Stimulated activated CD4-positive, alpha-beta T cell treated with anti-CD3 and anti-CD28 coated beads, Interleukin-4, amount 100 ng/mL, for 48 hours (primary cell): Measurements from ENCODE around the gene CELSR1.
"Not testable (repeated sequence)": the region's sequence is repeated elsewhere in the genome, so short reads cannot be mapped to it uniquely, and the experiment has no call there.

Source experiments
- DNase-seq, 2 donors: peaks; one replicate each; pipeline ENCODE4 v3.0.0-alpha.2; 2020; ENCODE audit warnings: low read depth in 2 of 2

The CELSR1 gene

DNA sequence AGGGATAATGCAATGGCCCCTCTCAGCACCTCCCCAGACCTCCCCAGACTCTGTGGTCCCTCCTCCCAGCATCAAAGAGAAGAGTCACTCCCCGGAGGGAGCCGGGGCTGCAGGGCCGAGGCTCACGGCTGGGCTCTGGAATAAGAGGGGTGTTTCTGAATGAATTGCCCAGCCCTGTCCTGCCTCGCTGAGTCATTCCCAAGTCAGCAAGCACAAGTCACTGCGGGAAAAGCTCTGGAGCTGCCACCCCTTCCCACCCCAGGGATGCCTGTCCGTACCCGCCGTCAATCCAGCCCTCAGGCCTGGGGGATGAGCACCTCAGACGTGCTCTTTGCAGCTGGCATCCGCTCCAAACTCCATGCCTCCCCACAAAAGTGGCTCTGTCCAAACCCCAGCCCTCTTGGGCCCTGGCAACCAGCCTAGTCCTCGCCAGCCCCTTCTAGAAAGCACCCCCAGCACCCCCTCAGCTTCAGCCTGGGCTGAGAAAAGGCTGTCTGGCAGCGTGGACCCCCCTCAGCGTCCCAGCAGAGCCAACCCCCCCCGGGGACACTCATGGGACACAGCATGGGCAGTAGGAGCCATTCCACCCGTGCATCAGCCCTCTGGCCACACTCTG, 22.7 kb downstream of the CELSR1 start:
- DNase-seq, result no peak

DNA sequence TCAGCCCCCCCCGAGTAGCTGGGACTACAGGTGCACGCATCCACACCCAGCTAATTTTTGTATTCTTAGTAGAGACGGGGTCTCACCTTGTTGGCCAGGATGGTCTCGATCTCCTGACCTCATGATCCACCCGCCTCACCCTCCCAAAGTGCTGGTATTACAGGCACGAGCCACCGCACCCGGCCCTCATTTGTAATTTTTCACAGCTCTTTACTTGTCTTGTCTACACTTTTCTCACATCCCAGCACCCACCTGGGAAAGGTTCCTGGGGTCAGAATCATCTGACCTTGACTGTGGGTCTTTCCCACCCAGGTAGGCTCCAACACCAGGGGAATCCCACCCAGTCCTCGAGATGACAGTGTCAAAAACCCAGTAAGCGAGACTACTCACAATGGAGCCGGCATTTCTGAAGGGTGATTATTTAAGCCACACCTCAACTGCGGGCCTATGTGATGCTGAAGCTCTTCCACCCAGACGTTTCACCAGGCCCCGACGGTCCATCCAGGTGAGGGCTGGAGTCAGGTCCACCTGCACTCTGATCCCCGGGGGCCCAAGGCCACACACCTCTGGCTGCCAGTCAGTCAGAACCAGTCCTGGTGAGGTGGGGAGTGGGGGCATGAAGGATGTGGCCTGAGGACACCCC, 23.4 kb downstream of the CELSR1 start:
- DNase-seq, result no peak

DNA sequence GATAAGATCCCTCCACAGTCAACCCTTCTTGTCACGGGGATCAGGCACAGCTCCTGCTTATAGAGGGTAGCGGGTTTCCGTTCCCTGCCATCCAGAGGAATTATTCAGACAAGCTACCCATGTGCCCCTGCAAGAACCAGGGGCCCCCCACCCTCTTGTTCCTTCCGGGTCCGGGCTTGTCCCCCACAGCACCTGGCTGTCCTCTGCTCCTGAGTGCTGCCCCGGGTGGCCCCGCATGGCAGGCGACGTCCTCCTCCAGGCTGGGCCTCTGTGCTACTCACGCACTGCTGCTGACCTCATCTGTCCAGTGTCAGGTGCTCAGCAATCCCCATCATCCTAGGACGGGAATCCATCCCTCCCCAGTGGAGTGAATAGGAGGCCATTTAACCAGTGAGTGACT, 24.7 kb downstream of the CELSR1 start:
- DNase-seq, result no peak

DNA sequence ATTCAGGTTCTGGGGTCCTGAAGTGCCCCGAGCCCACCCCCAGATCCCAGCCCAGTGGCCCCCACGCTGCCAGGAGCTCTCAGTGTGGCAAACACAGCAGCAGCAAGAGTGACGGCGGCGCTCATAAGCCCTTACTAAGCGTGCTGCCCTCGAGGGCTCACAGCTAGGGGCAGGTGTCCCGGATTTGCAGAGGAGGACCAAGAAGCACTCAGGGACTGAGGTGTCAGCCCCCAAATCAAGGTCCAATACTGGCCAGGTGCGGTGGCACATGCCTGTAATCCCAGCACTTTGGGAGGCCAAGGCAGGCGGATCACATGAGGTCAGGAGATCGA, 25.4 kb downstream of the CELSR1 start:
- no peak for DNase-seq

DNA sequence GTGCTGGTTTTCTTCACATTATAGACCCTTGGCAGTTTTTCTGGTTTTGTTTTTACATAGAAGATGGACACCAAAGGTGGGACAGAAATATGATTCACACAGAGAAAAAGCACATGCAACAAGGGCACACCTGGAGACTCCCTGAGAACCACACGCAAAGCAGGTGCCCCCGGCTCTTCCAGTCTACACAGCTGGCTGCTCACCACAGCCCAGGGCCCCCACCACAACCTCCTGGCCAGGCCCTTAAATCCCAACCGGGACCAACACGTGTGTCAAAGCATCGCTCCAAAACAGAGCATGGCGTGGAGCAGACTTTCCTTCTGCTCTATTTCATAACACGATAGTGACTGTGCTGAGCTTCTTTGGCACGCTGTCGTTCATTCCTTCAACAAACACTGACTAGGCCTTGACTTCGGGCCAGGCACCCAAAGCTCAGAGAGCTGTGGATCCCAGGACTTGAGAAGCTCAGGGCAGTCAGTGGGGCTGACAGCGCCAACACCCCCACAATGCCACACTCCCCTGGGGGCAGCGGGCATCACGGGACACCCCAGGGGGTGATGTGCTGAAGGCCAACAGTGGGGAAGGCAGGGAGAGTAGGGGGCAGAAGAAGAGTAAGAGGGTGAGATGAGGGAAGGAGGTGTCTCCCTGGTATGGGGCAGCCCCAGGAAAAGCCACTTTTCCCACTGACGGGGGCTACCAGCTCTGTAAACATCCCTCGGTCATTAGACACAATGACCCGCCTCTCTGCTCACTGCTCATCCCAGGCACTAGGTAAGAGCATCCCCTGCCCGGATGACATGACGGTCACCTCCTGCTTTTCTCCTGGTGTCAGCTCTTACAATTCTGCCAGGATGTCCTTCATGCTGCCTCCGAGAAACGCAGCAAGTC, 26.0 kb downstream of the CELSR1 start:
- DNase-seq, result no peak

DNA sequence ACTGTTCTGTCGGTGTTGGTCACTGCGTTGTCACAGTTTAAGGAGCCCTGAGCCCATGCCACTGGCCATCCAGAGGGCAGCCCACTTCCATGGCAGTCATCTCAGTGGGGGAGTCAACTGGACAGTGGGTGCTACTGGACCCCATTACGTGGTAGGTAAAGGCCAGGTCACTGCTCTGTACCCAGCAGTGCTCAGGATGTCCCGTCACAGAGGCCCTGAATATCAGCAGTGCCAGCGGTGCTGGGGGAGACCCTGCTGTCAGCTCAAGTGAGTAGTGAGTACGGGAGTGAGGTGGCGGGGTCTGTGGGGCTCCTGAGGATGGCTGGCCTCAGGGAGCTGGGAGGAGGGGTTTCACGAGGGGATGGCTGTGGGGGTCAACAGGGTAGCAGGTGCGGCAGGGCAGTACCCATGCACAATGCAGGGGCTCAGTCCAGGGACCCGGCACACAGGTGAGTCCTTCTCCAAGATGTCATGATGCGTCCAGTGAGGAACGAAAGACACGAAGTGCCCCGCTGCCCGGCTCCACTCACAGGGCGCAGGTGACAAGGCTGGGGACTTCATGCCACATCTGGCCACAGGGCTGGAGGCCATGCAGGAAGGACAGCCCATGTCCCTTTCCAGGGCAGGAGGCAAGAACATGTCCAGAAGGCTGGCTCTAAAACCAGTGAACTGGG, 27.9 kb downstream of the CELSR1 start:
- DNase-seq, result no peak

DNA sequence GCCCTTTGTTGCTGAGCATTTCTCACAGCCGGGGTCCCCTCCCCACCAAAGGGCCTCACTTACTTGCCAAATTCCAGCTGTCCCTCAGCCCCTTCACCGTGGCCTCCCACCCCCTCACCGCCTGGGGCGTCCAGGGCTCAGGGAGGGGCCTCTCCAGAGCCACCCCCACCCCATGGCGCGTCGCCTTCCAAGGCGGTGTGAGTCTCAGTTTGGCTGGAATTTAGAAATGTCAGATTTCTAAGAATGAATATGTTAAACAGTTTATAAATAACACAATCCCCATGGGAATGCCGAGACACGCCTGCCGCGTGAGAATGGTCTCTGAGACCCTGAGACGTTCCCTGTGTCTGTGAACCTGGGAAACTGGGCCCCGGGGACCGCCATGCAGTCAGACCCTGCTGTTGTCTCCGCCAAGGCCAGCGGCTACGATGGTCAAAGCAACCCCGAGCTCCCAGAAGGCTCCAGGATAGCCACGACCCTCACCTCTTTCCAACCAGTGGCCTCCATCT, 28.9 kb downstream of the CELSR1 start:
- DNase-seq, result no peak

DNA sequence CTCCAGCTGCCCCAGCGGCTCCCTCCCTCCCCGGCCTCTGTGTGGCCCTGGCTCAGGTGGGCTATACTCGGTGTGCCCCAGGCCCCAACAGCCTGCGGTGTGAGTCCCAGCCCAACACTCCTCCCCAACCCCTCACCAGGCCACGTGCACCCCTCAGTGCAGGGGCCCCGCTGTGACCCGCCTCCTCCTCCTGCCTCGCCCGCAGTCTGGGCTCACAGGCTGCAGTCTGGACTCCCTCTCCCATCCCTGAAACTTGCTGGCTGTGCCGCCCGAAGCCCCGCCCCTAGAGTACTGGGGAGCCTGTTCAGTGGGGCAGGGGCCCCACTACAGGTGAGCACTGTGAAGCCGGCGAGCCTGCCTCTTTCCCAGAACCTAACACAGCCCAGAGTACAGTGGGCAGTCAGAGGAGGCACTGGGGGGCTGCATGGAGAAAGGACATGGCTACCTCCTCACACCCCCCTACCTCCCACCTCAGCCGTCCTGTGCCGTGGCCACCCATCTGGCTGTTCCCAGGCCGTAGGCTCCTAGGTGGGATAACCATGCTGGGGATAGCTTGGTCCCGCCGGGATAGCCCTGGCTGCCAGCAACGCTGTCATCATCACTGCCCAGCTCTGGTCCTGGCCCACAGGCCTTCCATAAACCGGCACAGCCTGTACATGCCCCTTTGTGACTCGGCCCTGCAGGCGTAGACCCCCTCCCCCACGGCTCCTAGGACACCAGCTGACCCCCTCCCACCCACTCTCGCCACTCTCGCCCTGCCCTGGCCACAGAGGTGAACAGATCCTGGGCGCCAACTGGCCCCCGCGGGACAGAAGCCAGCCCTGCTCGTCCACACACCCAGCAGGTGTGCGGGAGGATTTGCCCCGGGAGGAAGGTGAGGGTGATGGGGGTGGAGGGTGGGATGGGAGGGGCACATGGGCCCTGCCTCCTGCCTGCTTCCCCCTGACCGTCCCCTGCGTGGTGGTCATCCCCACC, 29.7 kb downstream of the CELSR1 start:
- no peak for DNase-seq

DNA sequence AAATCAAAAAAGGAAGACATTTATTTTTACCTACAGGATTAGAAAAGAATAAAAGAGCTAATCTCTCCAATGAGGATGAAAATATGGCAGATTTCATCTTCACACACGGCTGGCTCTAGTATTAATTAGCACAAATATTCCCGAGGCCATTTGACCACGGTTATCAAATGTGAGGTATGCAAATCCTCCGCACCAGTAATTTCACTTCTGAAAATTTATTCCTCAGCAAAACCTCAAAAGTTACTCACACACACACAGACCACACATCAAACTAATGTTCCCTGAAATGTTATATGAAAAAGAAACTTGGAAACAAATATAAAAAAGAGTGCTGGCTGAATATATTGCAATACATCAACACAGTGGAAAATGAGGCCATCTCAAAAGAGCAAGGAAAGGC, 32.8 kb downstream of the CELSR1 start:
- no peak for DNase-seq

DNA sequence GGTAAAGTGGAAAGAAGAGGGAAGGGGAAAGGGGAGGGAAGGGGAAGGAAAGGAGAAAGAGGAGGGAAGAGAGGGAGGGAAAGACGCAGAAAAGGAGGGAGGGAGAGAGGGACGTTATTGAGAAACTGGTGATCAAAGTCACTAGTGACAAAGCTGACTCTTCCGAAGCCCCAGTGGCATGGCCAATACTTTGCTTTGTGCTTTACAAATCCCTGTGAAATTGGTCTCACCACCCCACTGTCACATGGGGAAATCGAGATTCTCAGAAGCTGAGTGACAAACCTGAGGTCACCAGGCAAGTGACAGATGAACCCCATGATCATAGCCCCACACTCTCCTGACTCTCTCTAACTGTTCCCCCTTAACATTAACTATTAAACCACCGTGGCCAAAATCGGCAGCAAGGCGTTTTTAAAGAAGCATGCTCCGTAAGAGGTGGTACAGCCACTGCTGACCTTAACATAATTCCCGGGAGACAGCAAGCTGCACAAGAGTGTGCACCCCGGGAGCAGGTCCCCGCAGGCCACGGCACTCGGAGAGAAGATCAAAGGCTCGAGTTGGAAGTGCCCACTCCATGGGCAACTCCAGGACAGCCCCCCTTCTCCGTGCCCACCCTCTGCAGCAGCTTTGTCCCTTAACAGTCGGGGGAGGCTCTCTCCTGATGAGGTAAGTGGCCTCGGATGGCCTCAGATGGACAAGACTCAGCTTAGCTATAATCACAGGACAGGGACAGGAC, 34.8 kb downstream of the CELSR1 start:
- DNase-seq, result no peak

DNA sequence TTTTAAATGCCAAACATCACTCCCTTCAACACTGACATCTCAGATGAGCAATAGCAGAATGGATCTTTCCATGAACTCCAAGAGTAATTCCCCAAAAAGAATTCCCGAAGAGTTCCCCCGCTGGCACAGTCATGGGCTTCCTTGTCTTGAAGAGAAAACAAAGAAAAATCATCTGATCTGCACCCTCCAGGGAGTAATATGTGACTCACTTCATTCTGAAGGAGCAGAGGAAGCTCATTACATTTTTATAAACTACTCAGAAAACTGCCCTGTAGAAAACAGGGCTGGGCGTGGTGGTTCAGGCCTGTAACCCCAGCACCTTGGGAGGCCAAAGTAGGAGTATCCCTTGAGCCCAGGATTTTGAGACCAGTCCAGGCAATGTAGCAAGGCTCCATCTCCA, 35.7 kb downstream of the CELSR1 start:
- DNase-seq, result no peak

DNA sequence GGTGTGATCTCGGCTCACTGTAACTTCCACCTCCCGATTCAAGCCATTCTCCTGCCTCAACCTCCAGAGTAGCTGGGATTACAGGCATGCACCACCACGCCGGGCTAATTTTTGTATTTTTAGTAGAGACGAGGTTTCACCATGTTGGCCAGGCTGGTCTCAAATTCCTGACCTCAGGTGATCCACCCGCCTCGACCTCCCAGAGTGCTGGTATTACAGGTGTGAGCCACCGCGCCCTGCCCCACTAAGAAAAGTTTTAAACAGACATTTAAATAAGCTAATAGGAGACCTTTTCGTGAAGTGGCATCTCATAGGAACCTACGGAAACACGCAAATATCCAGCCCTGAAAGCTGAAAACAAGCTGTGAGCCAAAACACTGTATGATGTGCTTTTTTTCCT, 36.2 kb downstream of the CELSR1 start:
- not testable (repeated sequence) for DNase-seq

DNA sequence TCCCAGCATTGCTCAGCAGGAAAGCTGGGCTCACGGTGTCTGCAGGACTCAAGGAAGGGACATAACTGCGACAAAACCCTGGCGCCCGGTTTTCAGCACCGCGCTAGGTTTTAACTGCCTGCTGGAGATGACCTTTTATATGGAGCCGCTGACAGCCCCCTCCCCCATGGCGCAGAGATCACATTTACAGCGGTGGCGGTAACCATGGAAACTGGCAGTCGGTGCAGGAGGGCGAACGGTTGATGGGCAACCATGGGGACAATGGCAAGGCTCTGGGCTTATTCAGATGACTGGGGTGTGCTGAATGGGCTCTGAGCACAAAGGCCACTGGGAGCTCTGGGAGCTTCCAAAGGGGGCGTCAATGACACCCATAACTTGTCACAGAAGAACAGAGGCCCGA, 37.2 kb downstream of the CELSR1 start:
- no peak for DNase-seq

DNA sequence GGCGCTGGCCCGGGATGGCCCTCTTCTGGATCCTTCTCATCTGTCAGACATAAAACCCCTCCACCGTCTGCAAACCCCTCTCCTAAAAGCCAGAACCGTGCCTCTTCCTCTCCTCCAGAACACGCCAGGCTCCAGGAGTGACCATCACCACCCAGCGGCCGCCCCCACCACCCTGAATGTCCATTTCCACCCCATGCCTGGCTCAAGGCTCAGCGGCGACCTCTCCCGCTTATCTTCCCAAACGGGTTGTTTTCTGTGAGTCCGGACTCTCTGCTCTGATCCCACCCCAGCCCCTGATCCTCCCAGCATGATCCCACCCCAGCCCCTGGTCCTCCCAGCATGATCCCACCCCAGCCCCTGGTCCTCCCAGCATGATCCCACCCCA, 37.6 kb downstream of the CELSR1 start:
- no peak for DNase-seq

DNA sequence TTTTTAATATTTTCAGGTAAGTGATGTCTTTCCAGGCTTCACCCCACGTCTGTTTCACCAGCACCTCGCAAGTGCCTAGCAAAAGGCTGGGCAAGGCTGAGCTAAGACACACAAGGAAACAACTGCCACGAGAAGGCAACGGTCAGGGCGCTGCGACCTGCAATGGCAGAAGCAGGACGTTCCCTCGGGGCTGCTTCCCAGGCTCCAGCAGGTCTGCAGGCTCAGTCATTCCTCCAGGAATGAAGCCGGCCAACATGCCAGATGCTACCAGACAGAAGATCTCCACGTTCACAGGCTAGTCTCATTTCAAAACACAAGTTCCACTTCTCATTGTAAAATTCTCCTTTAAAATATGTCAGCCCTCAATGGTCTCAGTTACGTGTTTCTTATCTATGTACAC, 45.5 kb downstream of the CELSR1 start:
- no peak for DNase-seq

DNA sequence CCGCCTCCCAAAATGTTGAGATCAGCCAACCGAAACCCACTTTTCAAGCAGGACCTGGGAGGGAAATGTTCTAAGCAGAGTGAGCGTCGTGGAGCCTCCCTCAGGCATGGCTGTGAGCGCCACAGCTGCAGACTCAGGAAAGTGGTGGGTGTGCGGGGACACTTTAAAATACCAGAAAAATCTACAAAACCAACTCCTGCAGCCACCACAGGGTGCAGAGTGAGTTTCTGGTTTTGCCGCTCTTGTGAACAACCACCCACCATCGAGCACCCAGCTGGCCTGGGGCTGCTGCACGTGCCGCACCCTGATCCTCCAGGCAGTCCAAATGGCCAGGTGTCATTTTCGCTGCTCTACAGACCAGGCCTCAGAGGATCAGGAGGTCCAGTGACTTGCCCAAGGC, 46.9 kb downstream of the CELSR1 start:
- no peak for DNase-seq

DNA sequence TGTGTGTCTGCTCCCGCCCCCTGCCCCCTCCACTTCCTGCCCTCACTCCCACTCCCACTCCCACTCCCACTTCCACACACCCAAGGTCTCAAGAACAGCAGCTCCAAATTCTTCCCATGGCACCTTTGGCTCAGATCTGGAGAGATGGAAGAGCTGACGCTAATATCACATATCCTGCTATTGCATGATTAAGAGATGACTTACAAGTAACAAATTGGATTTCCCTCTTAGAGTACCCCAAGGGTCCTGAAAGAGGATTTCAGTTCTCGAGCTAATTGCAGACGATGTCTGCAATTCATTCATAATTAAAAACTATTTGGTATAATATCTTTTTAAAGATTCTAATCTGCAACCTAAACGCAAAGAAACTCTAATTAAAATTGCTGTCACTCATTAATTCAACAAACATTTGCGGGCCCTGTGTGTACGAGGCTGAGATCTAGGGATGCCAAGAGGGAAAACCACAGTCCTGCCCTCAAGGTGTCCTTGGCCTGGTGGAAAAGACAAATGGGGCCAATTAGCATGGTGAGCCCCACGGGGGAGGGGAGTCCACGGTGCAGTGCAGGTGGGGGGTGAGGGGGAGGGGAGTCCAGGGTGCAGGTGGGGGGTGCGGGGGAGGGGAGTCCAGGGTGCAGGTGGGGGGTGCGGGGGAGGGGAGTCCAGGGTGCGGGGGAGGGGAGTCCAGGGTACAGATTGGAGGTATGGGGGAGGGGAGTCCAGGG, 50.3 kb downstream of the CELSR1 start:
- DNase-seq, result no peak

DNA sequence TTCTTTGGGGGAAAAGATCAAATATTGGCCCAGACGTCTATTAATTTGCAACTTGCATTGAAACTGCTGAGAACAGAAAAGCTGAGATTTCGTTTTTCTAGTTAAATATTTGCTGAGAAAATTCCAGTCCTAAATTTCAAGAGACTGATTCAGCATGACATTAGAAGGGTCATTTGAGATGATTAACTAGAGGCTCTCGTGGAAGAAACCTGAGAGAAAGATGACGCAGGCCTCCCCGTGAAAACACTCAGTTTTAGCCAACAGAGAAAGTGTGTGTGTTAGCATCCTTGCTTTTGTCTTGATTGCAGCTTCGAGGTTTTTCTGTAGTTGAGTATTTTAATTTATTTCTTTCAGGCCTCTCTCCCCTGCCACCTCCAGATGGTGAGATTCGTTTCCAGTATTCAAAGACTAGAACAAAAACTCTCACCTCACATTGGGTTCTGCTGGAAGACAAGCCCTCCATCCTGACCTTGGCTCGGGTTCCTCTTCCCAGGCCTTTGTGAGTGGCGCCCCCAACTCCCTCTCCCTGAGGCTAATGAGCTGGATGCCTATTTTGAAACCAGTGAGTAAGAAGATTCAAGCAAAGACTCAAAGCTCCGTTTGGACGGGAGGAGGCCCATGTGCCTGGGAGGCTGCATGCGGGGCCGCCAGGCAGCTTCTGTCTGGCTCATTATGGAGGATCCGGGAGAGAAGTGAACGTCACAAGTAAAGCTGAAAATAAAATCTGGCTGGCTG, 52.4 kb downstream of the CELSR1 start:
- no peak for DNase-seq
